ENCODE data around the gene UCP3.
A peak's percentile ranks its signal among the peaks of the same experiment; 100 is the strongest.

UCP3 gene

DNA sequence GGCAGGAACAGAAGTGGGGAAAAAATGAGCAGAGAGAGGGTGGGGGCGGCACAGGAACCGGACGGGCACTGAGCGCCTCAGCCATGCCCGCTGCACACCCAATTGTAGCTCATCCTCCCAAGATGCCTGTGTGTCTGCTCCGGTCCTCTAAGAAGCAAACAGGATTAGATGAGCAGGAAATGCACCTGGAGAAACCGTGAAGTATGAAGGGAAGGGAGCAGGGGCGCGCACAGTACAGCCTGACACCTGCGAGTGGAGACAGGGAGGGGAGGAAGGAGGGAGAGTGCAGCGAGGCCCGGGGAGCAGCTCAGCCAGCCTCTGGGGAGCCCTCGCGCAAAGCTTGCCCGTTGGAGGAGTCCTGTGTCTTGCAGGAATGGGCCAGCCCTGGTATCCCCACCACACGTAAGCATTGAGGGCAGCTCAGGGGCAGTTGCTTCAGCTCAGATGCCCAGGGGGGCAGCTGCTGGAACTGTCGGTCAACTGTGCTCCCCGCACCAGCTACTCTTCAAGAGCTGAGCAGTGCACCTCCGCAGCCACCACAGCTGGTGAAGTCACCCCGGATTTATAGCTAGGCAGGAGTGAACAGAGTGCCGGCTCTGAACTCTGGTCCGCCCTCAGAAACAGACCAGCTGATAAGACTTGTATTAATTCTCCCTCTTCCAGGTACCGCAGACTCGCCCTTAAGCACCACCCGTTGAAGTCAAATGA is 51.1 kb downstream of the UCP3 start:
- Histone ChIP-seq H3K4me3 (ENCODE audit: low read length) (no peak overlapping the region), H3K27me3 (ENCODE audit: insufficient read depth, low read length) (no peaks in the 10 kb centered on the region), H3K9me3 (ENCODE audit: low read length) (no peaks in the 10 kb centered on the region), H3K4me1 (ENCODE audit: insufficient read depth, low read length) (peaks cover 6% of the 10 kb centered on the region), H3K36me3 (ENCODE audit: insufficient read depth, low read length) (no peaks in the 10 kb centered on the region), H2AFZ (ENCODE audit: low read depth, low read length) (no peak overlapping the region)

- Histone ChIP-seq H3K4me3 (ENCODE audit: low read length) (no peak overlapping the region), H3K4me1 (ENCODE audit: insufficient read depth, low read length) (peaks cover 6% of the 10 kb centered on the region), H3K36me3 (ENCODE audit: insufficient read depth, low read length) (no peaks in the 10 kb centered on the region), H3K27me3 (ENCODE audit: insufficient read depth, low read length) (no peaks in the 10 kb centered on the region), H3K9me3 (ENCODE audit: low read length) (no peaks in the 10 kb centered on the region), H2AFZ (ENCODE audit: low read depth, low read length) (no peak overlapping the region)
Observed at GRCh38 chr11:73956876-73957653, 51.8 kb downstream of the UCP3 start.

GRCh38 chr11:73951797-73952196 is 57.1 kb downstream of the UCP3 start:
- Histone ChIP-seq H3K4me1 (ENCODE audit: insufficient read depth, low read length) (peaks cover 9% of the 10 kb centered on the region), H3K27me3 (ENCODE audit: insufficient read depth, low read length) (no peaks in the 10 kb centered on the region), H3K36me3 (ENCODE audit: insufficient read depth, low read length) (no peaks in the 10 kb centered on the region), H2AFZ (ENCODE audit: low read depth, low read length) (no peak overlapping the region), H3K9me3 (ENCODE audit: low read length) (no peaks in the 10 kb centered on the region), H3K4me3 (ENCODE audit: low read length) (no peak overlapping the region)

GRCh38 chr11:73950869-73951710 is 57.8 kb downstream of the UCP3 start, which contains the start of gene DNAJB13:
TSS of gene DNAJB13 (plus strand) at chr11:73951026. CDS start at chr11:73951070, 44 bp downstream.
- Histone ChIP-seq H3K4me1 (ENCODE audit: insufficient read depth, low read length) (peaks cover 6% of the 10 kb centered on the region), H3K27me3 (ENCODE audit: insufficient read depth, low read length) (no peaks in the 10 kb centered on the region), H3K36me3 (ENCODE audit: insufficient read depth, low read length) (no peaks in the 10 kb centered on the region), H3K4me3 (ENCODE audit: low read length) (peak within 1 kb of the TSS; percentile 7), H2AFZ (ENCODE audit: low read depth, low read length) (peak within 1 kb of the TSS; percentile 19), H3K9me3 (ENCODE audit: low read length) (no peaks in the 10 kb centered on the region)
